H1 (cell line): Measurements from ENCODE around the gene TCF4. TPM values are rescaled to one million over a fixed set of nuclear protein-coding genes. Genes with fewer than 3 reads are reported as not detected.

Experiments
- CTCF ChIA-PET: fragments of 300-600 bp; sonication (Branson Sonifier 250); formaldehyde crosslinking; loops from one replicate; lab custom pipeline; 2021; ENCODE audit not compliant: partially characterized antibody; lab: Charles Lee
- POLR2A ChIA-PET: fragments of 300-600 bp; sonication (Branson Sonifier 250); formaldehyde crosslinking; loops from one replicate; lab custom pipeline; 2021; ENCODE audit warnings: inconsistent platforms; ENCODE audit not compliant: partially characterized antibody; lab: Charles Lee
- DNase-seq, 2 experiments: peaks; one replicate each; pipeline versions ENCODE4 v3.0.0 to v3.0.0-alpha.2; 2010 to 2022; ENCODE audit warnings: low spot score in 2 of 2, low read depth in 1 of 2, mixed read lengths in 1 of 2
- FAIRE-seq: peaks from 2 replicates; lab custom pipeline; 2011; peaks lifted over from hg19 to GRCh38; lab: Jason Lieb, UNC
- H2AFZ ChIP-seq: 2 replicates; pipeline ENCODE4 v1.8.1; 2012; ENCODE audit warnings: low read length, inconsistent platforms
- H2AK5ac ChIP-seq: 2 replicates; pipeline ENCODE4 v1.6.1; 2013; ENCODE audit warnings: low read depth, low read length
- H2BK120ac ChIP-seq: replicated peaks from 2 replicates; pipeline ENCODE3; 2013; ENCODE audit warnings: low read depth, low read length, inconsistent platforms
- H2BK12ac ChIP-seq: 2 replicates; pipeline ENCODE4 v1.6.1; 2013; ENCODE audit warnings: low read depth, low read length
- H2BK15ac ChIP-seq: 2 replicates; pipeline ENCODE4 v1.6.1; 2013; ENCODE audit warnings: low read length
- H2BK20ac ChIP-seq: 2 replicates; pipeline ENCODE4 v1.6.1; 2013; ENCODE audit warnings: low read length
- H2BK5ac ChIP-seq: 2 replicates; pipeline ENCODE4 v1.6.1; 2013; ENCODE audit warnings: low read depth, low read length
- H3K14ac ChIP-seq: 2 replicates; pipeline ENCODE4 v1.6.1; 2013; ENCODE audit warnings: inconsistent platforms; ENCODE audit not compliant: insufficient read length
- H3K18ac ChIP-seq: 2 replicates; pipeline ENCODE4 v1.6.1; 2013; ENCODE audit warnings: low read length; ENCODE audit errors: extremely low read depth
- H3K23ac ChIP-seq: 2 replicates; pipeline ENCODE4 v1.6.1; 2013; ENCODE audit warnings: inconsistent platforms; ENCODE audit not compliant: insufficient read length
- H3K23me2 ChIP-seq: 2 replicates; pipeline ENCODE4 v1.6.1; 2013; ENCODE audit warnings: low read depth, low read length
- H3K27ac ChIP-seq: 2 replicates; pipeline ENCODE4 v1.6.1; 2011; ENCODE audit warnings: low read depth, low read length, inconsistent platforms
- H3K27me3 ChIP-seq, 4 experiments: replicated peaks in 1 of 4; 1 replicate in 1 of 4; 2 replicates in 3 of 4; pipeline versions ENCODE4 v1.6.1 to v1.8.1; 2011 to 2013; ENCODE audit warnings: low read length in 3 of 4, mild to moderate bottlenecking in 3 of 4, inconsistent platforms in 2 of 4, mixed read lengths in 2 of 4, moderate library complexity in 1 of 4; ENCODE audit not compliant: control insufficient read depth in 3 of 4, insufficient read depth in 3 of 4; ENCODE audit errors: extremely low read depth in 1 of 4
- H3K36me3 ChIP-seq, 4 experiments: 2 replicates each; pipeline versions ENCODE4 v1.6.1 to v1.8.1; 2011 to 2013; ENCODE audit warnings: mild to moderate bottlenecking in 4 of 4, low read length in 3 of 4, moderate library complexity in 2 of 4, control low read depth in 1 of 4, inconsistent platforms in 1 of 4; ENCODE audit not compliant: insufficient read depth in 4 of 4, control insufficient read depth in 2 of 4
- H3K4ac ChIP-seq: replicated peaks from 2 replicates; pipeline ENCODE3; 2013; ENCODE audit warnings: low read length, low read depth, mixed read lengths, inconsistent platforms; ENCODE audit not compliant: insufficient read length
- H3K4me1 ChIP-seq, 4 experiments: replicated peaks in 1 of 4; 1 replicate in 1 of 4; 2 replicates in 3 of 4; pipeline versions ENCODE4 v1.6.1 to v1.8.1; 2011 to 2013; ENCODE audit warnings: low read length in 3 of 4, inconsistent platforms in 2 of 4, mixed read lengths in 1 of 4; ENCODE audit not compliant: insufficient read depth in 4 of 4, control insufficient read depth in 3 of 4
- H3K4me2 ChIP-seq, 2 experiments: 2 replicates each; pipeline versions ENCODE4 v1.6.1 to v1.8.1; 2011 to 2013; ENCODE audit warnings: low read depth in 2 of 2, low read length in 2 of 2, control low read depth in 1 of 2, inconsistent platforms in 1 of 2, mild to moderate bottlenecking in 1 of 2; ENCODE audit not compliant: insufficient read depth in 1 of 2
- H3K4me3 ChIP-seq, 4 experiments: fragments of 200-600, 300-600 bp in 1 of 4; sonication (generic), shearing (Covaris generic), sonication (Bioruptor Twin) in 1 of 4; 2 replicates each; pipeline versions ENCODE4 v1.5.1 to v1.8.1; 2011 to 2016; ENCODE audit warnings: low read length in 4 of 4, low read depth in 3 of 4, control low read depth in 2 of 4, inconsistent platforms in 2 of 4, mild to moderate bottlenecking in 2 of 4, mixed read lengths in 1 of 4, moderate library complexity in 1 of 4; ENCODE audit not compliant: insufficient read depth in 2 of 4; ENCODE audit errors: extremely low read depth in 1 of 4
- H3K56ac ChIP-seq: replicated peaks from 2 replicates; pipeline ENCODE3; 2013; ENCODE audit warnings: low read depth, mild to moderate bottlenecking, mixed read lengths, low read length, inconsistent platforms; ENCODE audit not compliant: insufficient read length
- H3K79me1 ChIP-seq: 2 replicates; pipeline ENCODE4 v1.6.1; 2013; ENCODE audit warnings: low read depth, low read length, control low read depth
- H3K79me2 ChIP-seq, 2 experiments: 2 replicates each; pipeline versions ENCODE4 v1.6.1 to v1.8.1; 2012 to 2013; ENCODE audit warnings: low read length in 2 of 2, mild to moderate bottlenecking in 2 of 2, inconsistent platforms in 1 of 2; ENCODE audit not compliant: insufficient read depth in 2 of 2, control insufficient read depth in 1 of 2
- H3K9ac ChIP-seq, 4 experiments: replicated peaks in 1 of 4; 1 replicate in 1 of 4; 2 replicates in 3 of 4; pipeline versions ENCODE4 v1.6.1 to v1.8.1; 2011 to 2013; ENCODE audit warnings: low read depth in 3 of 4, low read length in 3 of 4, control low read depth in 2 of 4, mild to moderate bottlenecking in 2 of 4, moderate library complexity in 2 of 4, inconsistent platforms in 1 of 4; ENCODE audit errors: extremely low read depth in 1 of 4
- H3K9me3 ChIP-seq, 2 experiments: 2 replicates each; pipeline versions ENCODE4 v1.6.1 to v1.8.1; 2012 to 2013; ENCODE audit warnings: mild to moderate bottlenecking in 2 of 2, moderate library complexity in 2 of 2, control low read depth in 1 of 2, inconsistent platforms in 1 of 2, low read depth in 1 of 2, low read length in 1 of 2, mixed read lengths in 1 of 2; ENCODE audit not compliant: insufficient read depth in 2 of 2
- H4K20me1 ChIP-seq, 2 experiments: replicated peaks in 1 of 2; 2 replicates each; pipeline versions ENCODE3 to v1.8.1; 2011 to 2013; ENCODE audit warnings: inconsistent platforms in 2 of 2, low read length in 2 of 2, mild to moderate bottlenecking in 1 of 2; ENCODE audit not compliant: insufficient read depth in 2 of 2, control insufficient read depth in 1 of 2
- H4K5ac ChIP-seq: 2 replicates; pipeline ENCODE4 v1.6.1; 2013; ENCODE audit warnings: low read length, low read depth, mixed read lengths, inconsistent platforms; ENCODE audit not compliant: insufficient read length
- H4K8ac ChIP-seq: 2 replicates; pipeline ENCODE4 v1.8.0; 2013; ENCODE audit warnings: mild to moderate bottlenecking, moderate library complexity, low read length, inconsistent platforms; ENCODE audit not compliant: insufficient read depth; ENCODE audit errors: extremely low read depth
- H4K91ac ChIP-seq: replicated peaks from 2 replicates; pipeline ENCODE3; 2013; ENCODE audit warnings: low read length, mixed read lengths, inconsistent platforms; ENCODE audit not compliant: insufficient read length
- ASH2L ChIP-seq: fragments of 200-600, 300-600 bp; sonication (generic); IDR thresholded peaks from one replicate; pipeline ENCODE4 v1.7.1; 2017; ENCODE audit warnings: low read length
- CBX8 ChIP-seq: fragments of 300-800, 300-1000 bp; sonication (generic); IDR thresholded peaks from 2 replicates; pipeline ENCODE4 v1.7.1; 2016; ENCODE audit warnings: low read depth, low read length, borderline replicate concordance
- CHD2 ChIP-seq: IDR thresholded peaks from 2 replicates; pipeline ENCODE4 v1.6.1; 2012; ENCODE audit warnings: low read length, improper control_type of control experiment
- EP300 ChIP-seq, 2 experiments: IDR thresholded peaks; 1 replicate in 1 of 2; 2 replicates in 1 of 2; pipeline ENCODE4 v1.6.1; 2011 to 2012; ENCODE audit warnings: low read depth in 2 of 2, low read length in 2 of 2, mild to moderate bottlenecking in 2 of 2, borderline replicate concordance in 1 of 2, inconsistent platforms in 1 of 2, moderate library complexity in 1 of 2
- HDAC2 ChIP-seq, 2 experiments: fragments of 300-600 bp in 1 of 2; sonication (generic) in 1 of 2; IDR thresholded peaks; 2 replicates each; pipeline ENCODE4 v1.6.1; 2011 to 2012; ENCODE audit warnings: low read depth in 2 of 2, low read length in 2 of 2, mild to moderate bottlenecking in 2 of 2, moderate library complexity in 2 of 2, borderline replicate concordance in 1 of 2, inconsistent platforms in 1 of 2
- POLR2A ChIP-seq, 2 experiments: IDR thresholded peaks; 1 replicate in 1 of 2; 2 replicates in 1 of 2; pipeline ENCODE4 v1.6.1; 2011; ENCODE audit warnings: low read depth in 2 of 2, low read length in 2 of 2, mild to moderate bottlenecking in 2 of 2; ENCODE audit errors: control extremely low read depth in 1 of 2
- POU5F1 ChIP-seq: IDR thresholded peaks from 2 replicates; pipeline ENCODE4 v1.6.1; 2011; ENCODE audit warnings: low read depth, mild to moderate bottlenecking, low read length, moderate library complexity
- SP4 ChIP-seq: IDR thresholded peaks from 2 replicates; pipeline ENCODE4 v1.6.1; 2012; ENCODE audit warnings: low read length, inconsistent platforms
- TAF1 ChIP-seq: IDR thresholded peaks from 2 replicates; pipeline ENCODE4 v1.6.1; 2011; ENCODE audit warnings: mild to moderate bottlenecking, low read depth, low read length
- ZNF274 ChIP-seq: IDR thresholded peaks from 2 replicates; pipeline ENCODE4 v1.7.0; 2012; ENCODE audit warnings: low read length, borderline replicate concordance; ENCODE audit errors: extremely low read depth
- polyA plus RNA-seq, 7 experiments: library from polyadenylated mRNA; depleted of rRNA in 3 of 7; stranded (reverse) in 5 of 7; unstranded in 2 of 7; fragments of >200 nt in 5 of 7; fragments of 200-250 nt in 2 of 7; gene quantifications; 1 replicate in 5 of 7; 2 replicates in 1 of 7; 4 replicates in 1 of 7; pipeline versions ENCODE4 v1.2.1 to v1.2.3, GENCODE V29; 2011 to 2013; ENCODE audit warnings: missing spikeins in 2 of 7, mixed read lengths in 2 of 7
- total RNA-seq: library from RNA; stranded (reverse); fragmentation: NEBNext Ultra II Directional; extraction: Animal tissue kit (Norgen Biotek cat#: 25700); gene quantifications from 2 replicates; pipeline ENCODE4 v1.2.1, GENCODE V29; 2021

Gene TCF4
- total and polyA plus RNA-seq, 2 of the 8 experiments (the other 6 are each of a cell fraction or from before 2014, with no cell fraction given), result 59.3 to 118 TPM

GRCh38 chr18:55326134-55326533 is 261.9 kb downstream of the TCF4 start:
- Histone ChIP-seq H3K23me2 (peaks cover 7% of the 10 kb centered on the region), H3K79me2 (peaks cover 0 to 8% of the 10 kb centered on the region in 2 experiments; a peak in 2 of 4 replicates), H3K18ac (no peak overlapping the region), H3K14ac (no peak overlapping the region), H3K4me2 (no peak overlapping the region), H2BK120ac (no peak overlapping the region), H3K79me1 (no peaks in the 10 kb centered on the region), H4K20me1 (peaks cover 2 to 6% of the 10 kb centered on the region in 2 experiments), H2BK20ac (no peak overlapping the region), H3K4ac (no peak overlapping the region), H3K27ac (no peak overlapping the region), H3K36me3 (no peaks in the 10 kb centered on the region), H3K27me3 (no peaks in the 10 kb centered on the region), H3K4me1 (peaks cover 0 to 9% (median 5%) of the 10 kb centered on the region in 4 experiments; a peak in 3 of 7 replicates), H4K5ac (no peak overlapping the region), H3K23ac (no peak overlapping the region), H2BK5ac (no peak overlapping the region), H2AFZ (no peak overlapping the region), H4K91ac (no peak overlapping the region), H3K4me3 (no peak overlapping the region), H2AK5ac (no peak overlapping the region), H2BK15ac (no peak overlapping the region), H3K9me3 (no peaks in the 10 kb centered on the region), H4K8ac (no peak overlapping the region), H2BK12ac (no peak overlapping the region), H3K9ac (no peak overlapping the region), H3K56ac (no peak overlapping the region)
- no peak for FAIRE-seq
- ChIA-PET POLR2A (interaction anchor here (1.5 kb wide), 1 partner anchor 12 kb away, joined by 3 read pairs; no protein-coding TSS in a partner anchor), CTCF (interaction anchor here (0.9 to 1.7 kb wide), 3 partner anchors 17 to 429 kb away, joined by 4 to 7 read pairs (median 4); no protein-coding TSS in a partner anchor)
- no peak for TF ChIP-seq ZNF274
- TF ChIP-seq EP300 (IDR thresholded peaks at IDR 0.05; ENCODE audit: borderline replicate concordance in 1 of 2, low read depth in 2 of 2, low read length in 2 of 2), result no peak
- TF ChIP-seq HDAC2 (IDR thresholded peaks at IDR 0.05; ENCODE audit: borderline replicate concordance in 1 of 2, low read depth in 2 of 2, low read length in 2 of 2), result no peak
- TF ChIP-seq CBX8, result no peak
- no peak for TF ChIP-seq POLR2A (IDR thresholded peaks at IDR 0.05; ENCODE audit: control extremely low read depth in 1 of 2, low read depth in 2 of 2, low read length in 2 of 2)
- TF ChIP-seq ASH2L, result no peak
- TF ChIP-seq TAF1, result no peak
- TF ChIP-seq POU5F1, result no peak
- no peak for TF ChIP-seq CHD2
- TF ChIP-seq SP4, result no peak
- no peak for DNase-seq
